ENCODE measurements around the gene MTARC1.

- no peak for TF ChIP-seq EZH2 (IDR thresholded peaks at IDR 0.05)
- no peak for TF ChIP-seq POLR2AphosphoS5 (IDR thresholded peaks at IDR 0.05; ENCODE audit: borderline replicate concordance, low read depth, low read length)
- no peak for TF ChIP-seq FOXP2 (optimal IDR thresholded peaks at IDR 0.05; ENCODE audit: control extremely low read depth, extremely low read length, insufficient read depth)
Measured at GRCh38 chr1:220797553-220797952, 10.8 kb downstream of the MTARC1 start.

All from SK-N-MC (cell line).